Neural cell (in vitro differentiated cells): ENCODE measurements around the gene PMM2. TPM values are rescaled to one million over a fixed set of nuclear protein-coding genes. Genes with fewer than 3 reads are reported as not detected.

Experiments
- H2AFZ ChIP-seq: fragments of 200-600, 300-800 bp; sonication (generic), shearing (Covaris generic); 2 replicates; pipeline ENCODE4 v1.6.0; 2014; ENCODE audit warnings: low read depth, mild to moderate bottlenecking, antibody characterized with exemption, low read length, moderate library complexity
- H3F3A ChIP-seq: fragments of 200-600 bp; shearing (Covaris generic); 2 replicates; pipeline ENCODE4 v1.6.1; 2016; ENCODE audit warnings: mild to moderate bottlenecking, moderate library complexity, mixed read lengths, antibody characterized with exemption, low read length; ENCODE audit not compliant: insufficient read depth, poor library complexity, severe bottlenecking
- H3K27ac ChIP-seq: fragments of 200-600, 300-800 bp; sonication (generic), shearing (Covaris generic); 2 replicates; pipeline ENCODE4 v1.5.1; 2014; ENCODE audit warnings: mild to moderate bottlenecking, low read length, moderate library complexity
- H3K27me3 ChIP-seq: fragments of 300-800, 200-600 bp; sonication (generic), shearing (Covaris generic); 2 replicates; pipeline ENCODE4 v1.6.0; 2014; ENCODE audit warnings: mild to moderate bottlenecking, low read depth, low read length, moderate library complexity; ENCODE audit not compliant: insufficient read depth
- H3K36me3 ChIP-seq: fragments of 300-800, 200-600 bp; sonication (generic), shearing (Covaris generic); 2 replicates; pipeline ENCODE4 v1.5.1; 2014; ENCODE audit warnings: mild to moderate bottlenecking, antibody characterized with exemption, low read length, moderate library complexity; ENCODE audit not compliant: insufficient read depth
- H3K4me2 ChIP-seq: fragments of 300-800, 200-600 bp; sonication (generic), shearing (Covaris generic); 2 replicates; pipeline ENCODE4 v1.6.0; 2014; ENCODE audit warnings: mild to moderate bottlenecking, low read length
- H3K4me3 ChIP-seq: fragments of 300-800, 200-600 bp; sonication (generic), shearing (Covaris generic); 2 replicates; pipeline ENCODE4 v1.5.1; 2014; ENCODE audit warnings: mild to moderate bottlenecking, low read length, moderate library complexity
- H3K79me2 ChIP-seq: fragments of 200-600 bp; shearing (Covaris generic); replicated peaks from 2 replicates; pipeline ENCODE4 v1.6.0; 2014; ENCODE audit warnings: mild to moderate bottlenecking, low read length, moderate library complexity; ENCODE audit not compliant: insufficient read depth
- H3K9ac ChIP-seq: fragments of 300-800, 200-600 bp; sonication (generic), shearing (Covaris generic); 2 replicates; pipeline ENCODE4 v1.6.1; 2016; ENCODE audit warnings: mild to moderate bottlenecking, low read length, mixed read lengths
- H3K9me2 ChIP-seq: fragments of 200-600 bp; shearing (Covaris generic); 2 replicates; pipeline ENCODE4 v1.6.1; 2016; ENCODE audit warnings: mild to moderate bottlenecking, low read length, mixed read lengths; ENCODE audit not compliant: insufficient read depth
- H3K9me3 ChIP-seq: fragments of 200-600, 300-800 bp; sonication (generic), shearing (Covaris generic); 2 replicates; pipeline ENCODE4 v1.6.1; 2016; ENCODE audit warnings: mild to moderate bottlenecking, mixed run types, low read length, moderate library complexity, mixed read lengths
- H4K20me1 ChIP-seq: fragments of 200-600 bp; shearing (Covaris generic); 2 replicates; pipeline ENCODE4 v1.6.1; 2016; ENCODE audit warnings: mild to moderate bottlenecking, mixed run types; ENCODE audit not compliant: insufficient read depth
- EP300 ChIP-seq: fragments of 450-650 bp; conservative IDR thresholded peaks from 2 replicates; pipeline ENCODE4 v1.6.1; 2014; ENCODE audit warnings: antibody characterized with exemption, mild to moderate bottlenecking, moderate library complexity; ENCODE audit not compliant: poor library complexity, severe bottlenecking
- EZH2 ChIP-seq: fragments of 200-600, 300-800 bp; shearing (Covaris generic), sonication (generic); IDR thresholded peaks from 2 replicates; pipeline ENCODE4 v1.6.1; 2014; ENCODE audit warnings: antibody characterized with exemption, low read length, borderline replicate concordance, mild to moderate bottlenecking; ENCODE audit not compliant: insufficient read depth, poor library complexity, severe bottlenecking
- MXI1 ChIP-seq: fragments of 450-650 bp; conservative IDR thresholded peaks from 2 replicates; pipeline ENCODE4 v1.6.1; 2014; ENCODE audit warnings: antibody characterized with exemption, mild to moderate bottlenecking; ENCODE audit not compliant: poor library complexity, severe bottlenecking
- POLR2AphosphoS5 ChIP-seq: IDR thresholded peaks from 2 replicates; pipeline ENCODE4 v1.6.1; 2012
- RAD21 ChIP-seq: fragments of 450-650 bp; conservative IDR thresholded peaks from 2 replicates; pipeline ENCODE4 v1.6.1; 2014; ENCODE audit warnings: antibody characterized with exemption, mild to moderate bottlenecking, moderate library complexity
- SMC3 ChIP-seq: fragments of 450-650 bp; conservative IDR thresholded peaks from 2 replicates; pipeline ENCODE4 v1.6.1; 2014; ENCODE audit warnings: antibody characterized with exemption, mild to moderate bottlenecking, moderate library complexity; ENCODE audit not compliant: poor library complexity
- TAF1 ChIP-seq: IDR thresholded peaks from 2 replicates; pipeline ENCODE4 v1.6.1; 2012; ENCODE audit warnings: low read depth
- polyA plus RNA-seq: library from polyadenylated mRNA; depleted of rRNA; stranded (reverse); fragments of >200 nt; gene quantifications from 2 replicates; pipeline ENCODE4 v1.2.3, GENCODE V29; 2014
- TF ChIP-seq, protein P1 (sequence below): fragments of 450-650 bp; IDR thresholded peaks from 2 replicates; pipeline ENCODE4 v1.5.1; 2014; ENCODE audit warnings: antibody characterized with exemption, mild to moderate bottlenecking, moderate library complexity; ENCODE audit not compliant: poor library complexity, severe bottlenecking
- TF ChIP-seq, protein P2 (sequence below): IDR thresholded peaks from 2 replicates; pipeline ENCODE4 v1.6.1; 2012; ENCODE audit warnings: borderline replicate concordance

The PMM2 gene
- polyA plus RNA-seq, 1 donor from 2014 or later = 20.2 TPM

DNA sequence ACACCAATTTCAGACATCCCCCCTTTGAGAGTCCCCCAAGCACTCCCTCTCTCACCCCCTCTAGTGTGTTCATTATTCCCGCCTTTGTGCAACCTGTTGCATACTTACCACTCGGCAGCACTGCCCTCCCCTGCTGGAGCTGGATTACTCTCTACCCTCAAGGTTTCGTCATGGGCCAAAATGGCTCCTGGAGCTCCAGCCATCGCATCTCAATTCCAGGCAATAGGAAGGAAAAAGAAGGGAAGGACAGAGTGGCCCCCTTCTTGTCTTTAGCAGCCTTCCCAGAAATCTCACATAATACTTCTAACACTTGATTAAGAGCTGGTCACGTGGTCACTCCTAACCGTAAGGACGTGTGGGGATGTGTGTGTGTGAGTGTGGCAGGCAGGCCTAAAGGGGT, 20.4 kb upstream of the PMM2 start:
- no peaks in the 10 kb centered on the region for H3K79me2 ChIP-seq
- H4K20me1 ChIP-seq = no peaks in the 10 kb centered on the region
- TF ChIP-seq MXI1 = no peak
- TF ChIP-seq EZH2 = no peak
- TF ChIP-seq SMC3 = no peak
- TF ChIP-seq, protein P1, sequence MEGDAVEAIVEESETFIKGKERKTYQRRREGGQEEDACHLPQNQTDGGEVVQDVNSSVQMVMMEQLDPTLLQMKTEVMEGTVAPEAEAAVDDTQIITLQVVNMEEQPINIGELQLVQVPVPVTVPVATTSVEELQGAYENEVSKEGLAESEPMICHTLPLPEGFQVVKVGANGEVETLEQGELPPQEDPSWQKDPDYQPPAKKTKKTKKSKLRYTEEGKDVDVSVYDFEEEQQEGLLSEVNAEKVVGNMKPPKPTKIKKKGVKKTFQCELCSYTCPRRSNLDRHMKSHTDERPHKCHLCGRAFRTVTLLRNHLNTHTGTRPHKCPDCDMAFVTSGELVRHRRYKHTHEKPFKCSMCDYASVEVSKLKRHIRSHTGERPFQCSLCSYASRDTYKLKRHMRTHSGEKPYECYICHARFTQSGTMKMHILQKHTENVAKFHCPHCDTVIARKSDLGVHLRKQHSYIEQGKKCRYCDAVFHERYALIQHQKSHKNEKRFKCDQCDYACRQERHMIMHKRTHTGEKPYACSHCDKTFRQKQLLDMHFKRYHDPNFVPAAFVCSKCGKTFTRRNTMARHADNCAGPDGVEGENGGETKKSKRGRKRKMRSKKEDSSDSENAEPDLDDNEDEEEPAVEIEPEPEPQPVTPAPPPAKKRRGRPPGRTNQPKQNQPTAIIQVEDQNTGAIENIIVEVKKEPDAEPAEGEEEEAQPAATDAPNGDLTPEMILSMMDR = no peak
- TF ChIP-seq EP300 = no peak
- no peak for TF ChIP-seq TAF1
- no peak for TF ChIP-seq POLR2AphosphoS5
- TF ChIP-seq RAD21 = no peak
- TF ChIP-seq, protein P2, sequence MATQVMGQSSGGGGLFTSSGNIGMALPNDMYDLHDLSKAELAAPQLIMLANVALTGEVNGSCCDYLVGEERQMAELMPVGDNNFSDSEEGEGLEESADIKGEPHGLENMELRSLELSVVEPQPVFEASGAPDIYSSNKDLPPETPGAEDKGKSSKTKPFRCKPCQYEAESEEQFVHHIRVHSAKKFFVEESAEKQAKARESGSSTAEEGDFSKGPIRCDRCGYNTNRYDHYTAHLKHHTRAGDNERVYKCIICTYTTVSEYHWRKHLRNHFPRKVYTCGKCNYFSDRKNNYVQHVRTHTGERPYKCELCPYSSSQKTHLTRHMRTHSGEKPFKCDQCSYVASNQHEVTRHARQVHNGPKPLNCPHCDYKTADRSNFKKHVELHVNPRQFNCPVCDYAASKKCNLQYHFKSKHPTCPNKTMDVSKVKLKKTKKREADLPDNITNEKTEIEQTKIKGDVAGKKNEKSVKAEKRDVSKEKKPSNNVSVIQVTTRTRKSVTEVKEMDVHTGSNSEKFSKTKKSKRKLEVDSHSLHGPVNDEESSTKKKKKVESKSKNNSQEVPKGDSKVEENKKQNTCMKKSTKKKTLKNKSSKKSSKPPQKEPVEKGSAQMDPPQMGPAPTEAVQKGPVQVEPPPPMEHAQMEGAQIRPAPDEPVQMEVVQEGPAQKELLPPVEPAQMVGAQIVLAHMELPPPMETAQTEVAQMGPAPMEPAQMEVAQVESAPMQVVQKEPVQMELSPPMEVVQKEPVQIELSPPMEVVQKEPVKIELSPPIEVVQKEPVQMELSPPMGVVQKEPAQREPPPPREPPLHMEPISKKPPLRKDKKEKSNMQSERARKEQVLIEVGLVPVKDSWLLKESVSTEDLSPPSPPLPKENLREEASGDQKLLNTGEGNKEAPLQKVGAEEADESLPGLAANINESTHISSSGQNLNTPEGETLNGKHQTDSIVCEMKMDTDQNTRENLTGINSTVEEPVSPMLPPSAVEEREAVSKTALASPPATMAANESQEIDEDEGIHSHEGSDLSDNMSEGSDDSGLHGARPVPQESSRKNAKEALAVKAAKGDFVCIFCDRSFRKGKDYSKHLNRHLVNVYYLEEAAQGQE = no peak
- no peaks in the 10 kb centered on the region for H3F3A ChIP-seq
- no peaks in the 10 kb centered on the region for H3K27me3 ChIP-seq
- no peak overlapping the region for H3K9ac ChIP-seq
- no peak overlapping the region for H2AFZ ChIP-seq
- no peak overlapping the region for H3K4me3 ChIP-seq
- H3K36me3 ChIP-seq = peaks cover 10% of the 10 kb centered on the region
- H3K27ac ChIP-seq = no peak overlapping the region
- no peaks in the 10 kb centered on the region for H3K9me2 ChIP-seq
- H3K4me2 ChIP-seq = no peak overlapping the region
- no peaks in the 10 kb centered on the region for H3K9me3 ChIP-seq

DNA sequence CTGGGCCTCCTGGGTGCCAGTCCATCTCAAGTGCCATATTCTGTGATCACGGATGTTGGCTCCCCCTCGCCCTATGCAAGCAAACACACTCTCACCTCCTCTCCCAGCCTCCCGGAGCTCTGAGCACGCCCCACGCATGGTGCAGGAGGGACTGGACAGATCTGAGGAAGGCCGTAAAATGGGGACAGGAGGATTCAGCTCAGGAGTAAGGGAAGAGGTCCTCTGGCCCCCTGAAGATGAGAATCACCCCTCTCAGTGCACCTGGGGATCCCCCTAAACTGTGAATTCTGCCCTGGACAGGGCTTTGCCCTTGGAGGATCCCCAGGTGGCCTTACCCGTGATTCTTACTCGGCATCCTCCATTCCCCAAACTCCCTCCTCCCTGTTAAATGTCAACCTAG, 15.8 kb upstream of the PMM2 start:
- Histone ChIP-seq H3K9me3 (no peaks in the 10 kb centered on the region), H3F3A (no peaks in the 10 kb centered on the region), H3K4me2 (no peak overlapping the region), H3K27ac (no peak overlapping the region), H3K79me2 (no peaks in the 10 kb centered on the region), H2AFZ (no peak overlapping the region), H3K9me2 (no peaks in the 10 kb centered on the region), H3K4me3 (no peak overlapping the region), H3K9ac (no peak overlapping the region), H3K36me3 (peaks cover 7% of the 10 kb centered on the region), H3K27me3 (no peaks in the 10 kb centered on the region), H4K20me1 (no peaks in the 10 kb centered on the region)
- no peak for TF ChIP-seq POLR2AphosphoS5
- TF ChIP-seq SMC3 = no peak
- TF ChIP-seq, protein P1 = no peak
- no peak for TF ChIP-seq MXI1
